ENCODE measurements around the gene GNG2.

The GNG2 gene

GRCh38 chr14:52000019-52000582 is 139.7 kb downstream of the GNG2 start:
- DNase-seq, result no peak

- no peak for DNase-seq
Observed at GRCh38 chr14:52000696-52001095, 140.3 kb downstream of the GNG2 start.

- no peak for DNase-seq
Observed at GRCh38 chr14:52002542-52002941, 142.1 kb downstream of the GNG2 start.

- DNase-seq, result no peak
Observed at GRCh38 chr14:52003324-52003723, 142.9 kb downstream of the GNG2 start.

- no peak for DNase-seq
Observed at GRCh38 chr14:52005625-52006024, 145.2 kb downstream of the GNG2 start.

GRCh38 chr14:52006361-52006760 is 145.9 kb downstream of the GNG2 start:
- no peak for DNase-seq

- no peak for DNase-seq
Observed at GRCh38 chr14:52007211-52007610, 146.8 kb downstream of the GNG2 start.

GRCh38 chr14:52007637-52008036 is 147.2 kb downstream of the GNG2 start:
- DNase-seq, result no peak

GRCh38 chr14:52008136-52008535 is 147.7 kb downstream of the GNG2 start:
- DNase-seq, result no peak

- DNase-seq, result no peak
Observed at GRCh38 chr14:52010173-52010693, 149.8 kb downstream of the GNG2 start.

- DNase-seq, result no peak
Observed at GRCh38 chr14:52011523-52011922, 151.1 kb downstream of the GNG2 start.

GRCh38 chr14:52012635-52013034 is 152.2 kb downstream of the GNG2 start:
- DNase-seq, result no peak

GRCh38 chr14:52013984-52014600 is 153.7 kb downstream of the GNG2 start:
- DNase-seq, result peak; percentile 21

GRCh38 chr14:52014601-52015267 is 154.3 kb downstream of the GNG2 start:
- DNase-seq, result no peak

- peak; percentile 57 for DNase-seq
Observed at GRCh38 chr14:52015411-52016030, 155.1 kb downstream of the GNG2 start.

- no peak for DNase-seq
Observed at GRCh38 chr14:52018252-52018651, 157.8 kb downstream of the GNG2 start.

GRCh38 chr14:52018970-52019369 is 158.6 kb downstream of the GNG2 start:
- DNase-seq, result no peak

Measured in OCI-M1 (cell line).